ENCODE results near the gene FBXO31.

- TF ChIP-seq EZH2 (IDR thresholded peaks at IDR 0.05) (no peak), CTCF (IDR thresholded peaks at IDR 0.05) (no peak)
Observed at GRCh38 chr16:87431926-87432325, 48.4 kb upstream of the FBXO31 start.

All from neural progenitor cell (in vitro differentiated cells).